PC-3 (cell line): Measurements from ENCODE around the gene TMEM139.

ENCODE experiments used
- EZH2 ChIP-seq: fragments of 300-600 bp; sonication (generic); IDR thresholded peaks from one replicate; pipeline ENCODE4 v1.6.1; 2017; ENCODE audit warnings: antibody characterized with exemption, mild to moderate bottlenecking, low read length; ENCODE audit not compliant: unreplicated experiment
- EZH2phosphoT487 ChIP-seq: fragments of 300-600 bp; sonication (generic); IDR thresholded peaks from 2 replicates; pipeline ENCODE4 v1.6.1; 2018; ENCODE audit warnings: mild to moderate bottlenecking, antibody characterized with exemption, low read length, borderline replicate concordance
- TF ChIP-seq, protein P1 (sequence below): fragments of 300-600 bp; sonication (generic); conservative IDR thresholded peaks from 2 replicates; pipeline ENCODE4 v1.5.1; 2017; ENCODE audit warnings: antibody characterized with exemption, low read depth, mild to moderate bottlenecking, low read length

DNA sequence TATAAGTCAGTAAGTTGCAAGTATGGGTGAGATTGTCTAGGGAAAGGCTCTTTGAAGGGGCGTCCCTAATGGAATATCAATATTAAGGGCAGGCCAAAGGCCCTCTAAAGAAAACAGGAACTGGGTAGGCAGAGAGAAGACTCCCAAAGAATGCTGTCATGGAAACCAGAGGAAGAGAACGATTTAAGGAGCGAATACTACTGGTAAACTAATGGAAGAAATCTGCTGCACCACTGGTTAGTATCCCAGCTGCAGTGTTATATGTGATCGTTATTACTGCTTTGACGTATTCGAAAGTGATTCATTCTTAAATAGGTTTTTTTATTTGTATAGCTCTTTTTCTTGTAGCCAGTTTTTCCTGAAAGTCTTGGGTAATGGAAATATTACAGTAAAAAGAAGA lies 4.7 kb downstream of the TMEM139 start:
- TF ChIP-seq, protein P1, sequence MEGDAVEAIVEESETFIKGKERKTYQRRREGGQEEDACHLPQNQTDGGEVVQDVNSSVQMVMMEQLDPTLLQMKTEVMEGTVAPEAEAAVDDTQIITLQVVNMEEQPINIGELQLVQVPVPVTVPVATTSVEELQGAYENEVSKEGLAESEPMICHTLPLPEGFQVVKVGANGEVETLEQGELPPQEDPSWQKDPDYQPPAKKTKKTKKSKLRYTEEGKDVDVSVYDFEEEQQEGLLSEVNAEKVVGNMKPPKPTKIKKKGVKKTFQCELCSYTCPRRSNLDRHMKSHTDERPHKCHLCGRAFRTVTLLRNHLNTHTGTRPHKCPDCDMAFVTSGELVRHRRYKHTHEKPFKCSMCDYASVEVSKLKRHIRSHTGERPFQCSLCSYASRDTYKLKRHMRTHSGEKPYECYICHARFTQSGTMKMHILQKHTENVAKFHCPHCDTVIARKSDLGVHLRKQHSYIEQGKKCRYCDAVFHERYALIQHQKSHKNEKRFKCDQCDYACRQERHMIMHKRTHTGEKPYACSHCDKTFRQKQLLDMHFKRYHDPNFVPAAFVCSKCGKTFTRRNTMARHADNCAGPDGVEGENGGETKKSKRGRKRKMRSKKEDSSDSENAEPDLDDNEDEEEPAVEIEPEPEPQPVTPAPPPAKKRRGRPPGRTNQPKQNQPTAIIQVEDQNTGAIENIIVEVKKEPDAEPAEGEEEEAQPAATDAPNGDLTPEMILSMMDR: no peak
- no peak for TF ChIP-seq EZH2phosphoT487
- TF ChIP-seq EZH2: no peak
